OCI-LY7 (cell line): Measurements from ENCODE around the gene MAGEB17. TPM values are rescaled to one million over a fixed set of nuclear protein-coding genes. Genes with fewer than 3 reads are reported as not detected.

ENCODE experiments used
- BruUV-seq: library from RNA; stranded (reverse); fragments of 400-500 nt; replicated peaks from 2 replicates; lab custom pipeline; 2021; lab: Mats Ljungman, UMichigan
- CTCF ChIA-PET: fragments of 300-600 bp; sonication (Branson Sonifier 250); formaldehyde crosslinking; loops from one replicate; lab custom pipeline; 2022; ENCODE audit warnings: antibody characterized with exemption; ENCODE audit not compliant: unreplicated experiment; lab: Charles Lee
- POLR2A ChIA-PET: fragments of 300-600 bp; sonication (Branson Sonifier 250); formaldehyde crosslinking; loops from one replicate; lab custom pipeline; 2022; ENCODE audit warnings: antibody characterized with exemption; lab: Charles Lee
- DNase-seq: peaks from one replicate; pipeline ENCODE4 v3.0.0-alpha.2; 2015; ENCODE audit warnings: low spot score
- H2AFZ ChIP-seq: fragments of 200-600 bp; sonication (generic), shearing (Covaris generic); 2 replicates; pipeline ENCODE4 v1.6.1; 2014; ENCODE audit warnings: mild to moderate bottlenecking, antibody characterized with exemption, low read length, moderate library complexity
- H3K27ac ChIP-seq: fragments of 200-600 bp; sonication (generic); 2 replicates; pipeline ENCODE4 v1.5.1; 2014; ENCODE audit warnings: mixed run types, low read depth, mild to moderate bottlenecking, moderate library complexity, low read length, inconsistent platforms; ENCODE audit not compliant: poor library complexity, severe bottlenecking
- H3K36me3 ChIP-seq: fragments of 200-600 bp; sonication (generic); 2 replicates; pipeline ENCODE4 v1.6.1; 2014; ENCODE audit warnings: mild to moderate bottlenecking, antibody characterized with exemption, low read length, moderate library complexity, mixed read lengths; ENCODE audit not compliant: insufficient read depth
- H3K4me1 ChIP-seq: fragments of 200-600 bp; sonication (generic); 2 replicates; pipeline ENCODE4 v1.5.1; 2014; ENCODE audit warnings: mild to moderate bottlenecking, low read length; ENCODE audit not compliant: insufficient read depth, poor library complexity, severe bottlenecking
- H3K4me2 ChIP-seq: fragments of 200-600 bp; sonication (generic); 2 replicates; pipeline ENCODE4 v1.6.1; 2014; ENCODE audit warnings: mild to moderate bottlenecking, low read length
- H3K4me3 ChIP-seq: fragments of 200-600 bp; sonication (generic); 2 replicates; pipeline ENCODE4 v1.5.1; 2014; ENCODE audit warnings: mild to moderate bottlenecking, low read depth, low read length; ENCODE audit not compliant: poor library complexity, severe bottlenecking
- H3K79me2 ChIP-seq: fragments of 200-600 bp; sonication (generic); 2 replicates; pipeline ENCODE4 v1.6.1; 2016; ENCODE audit warnings: low read depth, mild to moderate bottlenecking, low read length, moderate library complexity, mixed read lengths; ENCODE audit not compliant: insufficient read depth
- H3K9me2 ChIP-seq: fragments of 200-600 bp; sonication (generic); 2 replicates; pipeline ENCODE4 v1.6.1; 2016; ENCODE audit warnings: mild to moderate bottlenecking, low read length, mixed read lengths; ENCODE audit not compliant: insufficient read depth
- H3K9me3 ChIP-seq: fragments of 200-600 bp; sonication (generic); 2 replicates; pipeline ENCODE4 v1.6.1; 2014; ENCODE audit warnings: mild to moderate bottlenecking, mixed run types, low read length, mixed read lengths
- H4K20me1 ChIP-seq: fragments of 200-600 bp; sonication (generic); 2 replicates; pipeline ENCODE4 v1.6.1; 2014; ENCODE audit warnings: mild to moderate bottlenecking, antibody characterized with exemption, low read length, moderate library complexity, mixed read lengths; ENCODE audit not compliant: insufficient read depth
- CTCF ChIP-seq: fragments of 200-600 bp; sonication (generic); conservative IDR thresholded peaks from 2 replicates; pipeline ENCODE4 v1.5.1; 2014; ENCODE audit warnings: mild to moderate bottlenecking, antibody characterized with exemption, low read length, moderate library complexity, mixed read lengths
- EZH2phosphoT487 ChIP-seq: fragments of 200-600 bp; sonication (generic); IDR thresholded peaks from 2 replicates; pipeline ENCODE4 v1.6.1; 2018; ENCODE audit warnings: low read depth, borderline replicate concordance, mild to moderate bottlenecking, mixed run types, antibody characterized with exemption, low read length, moderate library complexity, mixed read lengths
- intact Hi-C: fragments of 100-400 bp; cut with micrococcal nuclease; formaldehyde crosslinking; loops from one replicate; pipeline ENCODE4 v1.10.0; 2022; ENCODE audit not compliant: unreplicated experiment
- total RNA-seq, 2 experiments: library from RNA; depleted of rRNA in 1 of 2; stranded (reverse); fragments of >200 nt in 1 of 2; shearing (Covaris generic) in 1 of 2; gene quantifications; 2 replicates each; pipeline ENCODE4 v1.2.3, GENCODE V29; 2014 to 2022

Gene MAGEB17
- total RNA-seq, 2 experiments from 2014 or later = not detected

DNA sequence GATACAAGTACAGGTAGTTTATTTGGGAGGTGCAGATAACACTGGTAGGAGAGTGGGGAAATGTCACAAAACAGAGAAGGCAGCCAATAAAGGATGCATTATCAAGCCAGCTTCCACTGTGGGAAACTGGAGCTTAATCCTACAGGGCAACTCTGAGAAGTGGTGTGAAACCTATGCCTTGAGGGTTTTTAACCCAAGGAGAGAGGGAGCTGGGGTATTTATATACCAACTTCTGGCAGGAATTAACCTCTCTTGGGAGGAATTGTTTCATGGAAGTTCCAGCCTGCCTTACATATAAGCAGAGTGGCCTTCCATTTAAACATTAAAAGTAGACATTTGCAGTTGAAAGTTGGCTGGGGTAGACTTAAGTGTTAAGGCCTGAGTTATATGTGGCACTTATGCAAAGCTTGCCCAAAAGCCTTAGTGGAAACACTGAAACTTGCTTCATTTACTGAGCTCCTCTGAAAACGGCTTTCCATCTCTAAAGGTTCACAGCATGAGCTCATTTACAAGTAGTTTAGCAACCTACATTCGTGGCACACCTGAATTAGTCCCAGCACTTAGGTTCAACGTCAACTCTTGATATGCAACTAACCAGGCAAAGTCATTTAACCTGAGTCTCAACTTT, 19.2 kb downstream of the MAGEB17 start:
- H3K9me3 ChIP-seq = no peaks in the 10 kb centered on the region
- no peak for DNase-seq
- TF ChIP-seq EZH2phosphoT487 (no peak), CTCF (no peak)
- ChIA-PET CTCF (no interaction called here), POLR2A (no interaction called here)
- H2AFZ ChIP-seq = no peak overlapping the region
- no peaks in the 10 kb centered on the region for H3K79me2 ChIP-seq
- H3K36me3 ChIP-seq = no peaks in the 10 kb centered on the region
- H3K27ac ChIP-seq = no peak overlapping the region
- no peak overlapping the region for H3K4me3 ChIP-seq
- H3K4me1 ChIP-seq = no peaks in the 10 kb centered on the region
- intact Hi-C loops = no loop called here
- no peak overlapping the region for H3K4me2 ChIP-seq
- no peaks in the 10 kb centered on the region for H4K20me1 ChIP-seq
- no TSS peak for BruUV-seq
- H3K9me2 ChIP-seq = no peaks in the 10 kb centered on the region

DNA sequence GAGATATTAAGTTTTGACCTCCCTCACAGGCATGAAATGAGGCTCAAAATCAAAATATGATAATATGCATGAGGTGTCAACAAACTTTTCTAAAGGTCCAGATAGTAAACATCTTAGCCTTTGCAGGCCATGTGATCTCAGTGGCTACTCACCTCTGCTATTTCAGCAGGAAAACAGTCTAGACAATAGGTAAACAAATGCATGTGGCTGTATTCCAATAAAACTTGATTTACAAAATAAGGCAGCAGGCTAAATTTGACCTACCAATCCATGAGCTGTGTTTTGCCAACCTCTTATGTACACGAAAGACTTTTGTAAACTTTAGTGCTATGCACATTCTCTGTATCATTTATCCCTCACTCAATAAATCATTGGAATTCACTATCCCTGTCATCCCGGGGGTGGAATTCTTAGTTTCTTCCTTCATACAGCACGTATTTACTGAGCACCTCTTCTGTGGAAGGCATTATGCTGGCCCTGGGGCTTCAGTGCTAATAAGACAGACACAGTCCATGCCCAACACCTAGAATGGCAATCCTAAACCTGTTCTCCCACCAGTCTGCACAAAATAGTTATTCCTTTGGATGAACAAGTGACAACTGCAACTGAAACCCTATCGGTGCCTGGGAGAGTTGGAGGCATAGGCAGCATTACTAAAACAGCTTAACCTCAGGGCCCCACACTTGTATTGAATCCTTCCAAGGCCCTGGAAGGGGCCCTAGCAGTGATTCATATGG, 19.9 kb downstream of the MAGEB17 start:
- Histone ChIP-seq H3K36me3 (no peaks in the 10 kb centered on the region), H3K27ac (no peak overlapping the region), H3K9me3 (no peaks in the 10 kb centered on the region), H2AFZ (no peak overlapping the region), H3K9me2 (no peaks in the 10 kb centered on the region), H3K79me2 (no peaks in the 10 kb centered on the region), H3K4me2 (no peak overlapping the region), H3K4me1 (no peaks in the 10 kb centered on the region), H4K20me1 (no peaks in the 10 kb centered on the region), H3K4me3 (no peak overlapping the region)
- DNase-seq = no peak
- ChIA-PET CTCF (no interaction called here), POLR2A (no interaction called here)
- intact Hi-C loops = no loop called here
- no TSS peak for BruUV-seq
- no peak for TF ChIP-seq CTCF
- TF ChIP-seq EZH2phosphoT487 = no peak

DNA sequence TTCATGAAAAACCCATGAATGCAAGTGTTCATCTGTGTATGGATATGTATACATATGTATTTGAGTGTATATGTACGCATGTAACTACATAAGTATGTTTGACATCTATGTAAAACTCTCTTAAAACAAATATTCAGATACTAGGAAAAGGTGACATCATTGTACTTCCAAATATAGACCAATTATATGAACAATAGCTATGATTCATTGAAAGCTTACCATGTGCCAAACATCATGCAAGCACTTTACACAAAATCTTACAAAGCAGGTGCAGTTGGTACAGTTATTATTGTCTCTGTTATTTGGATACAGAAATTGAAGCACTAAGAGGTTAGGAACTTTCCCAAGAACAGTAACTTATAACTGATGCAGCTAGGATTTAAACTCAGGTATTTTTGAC, 21.4 kb downstream of the MAGEB17 start:
- no peaks in the 10 kb centered on the region for H3K9me3 ChIP-seq
- H3K27ac ChIP-seq = no peak overlapping the region
- H3K36me3 ChIP-seq = no peaks in the 10 kb centered on the region
- no peak overlapping the region for H2AFZ ChIP-seq
- H3K79me2 ChIP-seq = no peaks in the 10 kb centered on the region
- intact Hi-C loops = no loop called here
- H3K9me2 ChIP-seq = no peaks in the 10 kb centered on the region
- no peak for DNase-seq
- H3K4me1 ChIP-seq = no peaks in the 10 kb centered on the region
- H3K4me2 ChIP-seq = no peak overlapping the region
- TF ChIP-seq CTCF (no peak), EZH2phosphoT487 (no peak)
- ChIA-PET CTCF (no interaction called here), POLR2A (no interaction called here)
- no TSS peak for BruUV-seq
- no peaks in the 10 kb centered on the region for H4K20me1 ChIP-seq
- no peak overlapping the region for H3K4me3 ChIP-seq
